Stomach (tissue), 4 donors: Measurements from ENCODE around the gene OCA2.

Experiments
- CTCF ChIP-seq, 7 experiments: fragments of 450-650 bp in 4 of 7; fragments of 200-600 bp in 3 of 7; sonication (generic) in 3 of 7; IDR thresholded peaks; one replicate each; pipeline ENCODE4 v1.5.1; 2016 to 2019; ENCODE audit warnings: antibody characterized with exemption in 7 of 7, control low read depth in 2 of 7, mild to moderate bottlenecking in 1 of 7
- EP300 ChIP-seq: sonication (generic); formaldehyde crosslinking; IDR thresholded peaks from one replicate; pipeline ENCODE4 v1.6.1; 2017; ENCODE audit warnings: antibody characterized with exemption
- POLR2A ChIP-seq, 4 donors: fragments of 450-650 bp; IDR thresholded peaks; one replicate each; pipeline ENCODE4 v1.6.1; 2016; ENCODE audit warnings: antibody characterized with exemption in 4 of 4, control low read depth in 2 of 4, mild to moderate bottlenecking in 1 of 4, moderate library complexity in 1 of 4

DNA sequence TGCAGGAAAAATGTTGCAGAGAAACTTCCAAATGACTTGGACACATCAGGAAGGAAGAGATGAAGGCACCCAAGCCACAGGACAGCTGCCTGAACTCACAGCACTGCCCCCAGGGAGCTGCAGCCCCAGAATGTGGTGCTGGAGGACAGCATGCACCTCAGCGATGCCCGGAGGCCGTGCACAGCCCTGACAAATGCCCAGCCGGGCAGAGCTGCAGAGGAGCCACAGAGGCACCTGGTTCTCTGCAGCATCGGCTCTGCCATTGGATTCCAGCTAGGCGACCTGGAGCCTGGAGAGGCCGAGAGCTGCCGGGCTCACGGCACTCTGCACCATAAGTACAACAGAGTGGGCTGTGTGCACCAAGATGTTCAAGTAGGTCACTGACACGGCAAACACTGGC, 97.5 kb downstream of the OCA2 start:
- TF ChIP-seq CTCF (IDR thresholded peaks at IDR 0.05), result no peak
- TF ChIP-seq POLR2A (IDR thresholded peaks at IDR 0.05), result no peak
- TF ChIP-seq EP300, result no peak
